ENCODE data around the gene TXN2. TPM values are rescaled to one million over a fixed set of nuclear protein-coding genes. Genes with fewer than 3 reads are reported as not detected.
A peak's percentile ranks its signal among the peaks of the same experiment; 100 is the strongest.

TXN2 gene
- total and polyA plus RNA-seq, 2 of the 4 experiments (the other 2 are of a cell fraction) = 49.6 to 166 TPM

- H3K9ac ChIP-seq (ENCODE audit: low read depth, low read length) = peak overlapping the region; percentile 74
- H3K4me1 ChIP-seq (ENCODE audit: control insufficient read depth, insufficient read depth, low read length) = peaks cover 53% of the 10 kb centered on the region
- DNase-seq = peak; percentile 86
- peak; percentile 25 for ATAC-seq (ENCODE audit: low read depth)
- ChIA-PET POLR2A (ENCODE audit: unreplicated experiment) (interaction anchor here (0.6 to 4.9 kb wide), 3 partner anchors 48 to 82 kb away, joined by 4 to 30 read pairs (median 6); partner anchors contain the start of gene MYH9), CTCF (no interaction called here)
- no peak overlapping the region for H3K4me3 ChIP-seq (ENCODE audit: insufficient read depth, low read depth, low read length)
- H3K18ac ChIP-seq (ENCODE audit: low read depth, low read length) = peak overlapping the region; percentile 94
- H4K5ac ChIP-seq (ENCODE audit: low read depth, low read length) = peak overlapping the region; percentile 93
- H2BK5ac ChIP-seq (ENCODE audit: low read depth, low read length, poor library complexity, severe bottlenecking) = peak overlapping the region; percentile 99
- H2BK15ac ChIP-seq (ENCODE audit: low read depth, low read length) = peak overlapping the region; percentile 98
- H3K79me1 ChIP-seq (ENCODE audit: low read depth in 1 of 2, low read length in 2 of 2) = peaks cover 30 to 86% of the 10 kb centered on the region in 2 experiments
- H3K9me3 ChIP-seq (ENCODE audit: control insufficient read depth, insufficient read depth, low read length) = no peaks in the 10 kb centered on the region
- H3K4ac ChIP-seq (ENCODE audit: low read depth, low read length) = peak overlapping the region; percentile 99
- peak overlapping the region; percentile 99 for H3K14ac ChIP-seq (replicated peaks; ENCODE audit: low read depth, low read length)
- H4K91ac ChIP-seq (ENCODE audit: insufficient read depth, low read depth, low read length) = peak overlapping the region; percentile 100
- no peak for TF ChIP-seq RAD21 (IDR thresholded peaks at IDR 0.05; ENCODE audit: low read length)
- no peak for TF ChIP-seq SMC3 (IDR thresholded peaks at IDR 0.05; ENCODE audit: low read depth, low read length)
- TF ChIP-seq MXI1 (IDR thresholded peaks at IDR 0.05; ENCODE audit: borderline replicate concordance, low read depth, low read length) = no peak
- TF ChIP-seq CHD1 (IDR thresholded peaks at IDR 0.05; ENCODE audit: low read depth, low read length) = no peak
- no peak for TF ChIP-seq RCOR1 (IDR thresholded peaks at IDR 0.05; ENCODE audit: insufficient replicate concordance, low read length)
- no peak for TF ChIP-seq RFX5 (IDR thresholded peaks at IDR 0.05; ENCODE audit: low read depth, low read length)
- peak; percentile 24; the same call in 1 of the 2 replicates for TF ChIP-seq BHLHE40 (IDR thresholded peaks at IDR 0.05; ENCODE audit: low read depth, low read length)
- TF ChIP-seq FOS (IDR thresholded peaks at IDR 0.05; ENCODE audit: low read depth, low read length) = 0 out of 2 replicates have a peak, but pooled peaks have one; percentile 21
- 0 out of 2 replicates have a peak, but pooled peaks have one; percentile 21 for TF ChIP-seq NFE2L2 (IDR thresholded peaks at IDR 0.05; ENCODE audit: low read depth, low read length)
- 0 out of 2 replicates have a peak, but pooled peaks have one; percentile 45 for TF ChIP-seq POLR2A (IDR thresholded peaks at IDR 0.05; ENCODE audit: low read depth, low read length)
- H4K8ac ChIP-seq (ENCODE audit: low read depth in 2 of 2, low read length in 2 of 2) = peak overlapping the region; percentile 93 to 99
- TSS peak; percentile 33 for BruUV-seq (replicated peaks)
- peak overlapping the region; percentile 100 for H2AK5ac ChIP-seq (ENCODE audit: low read depth, low read length)
- peak overlapping the region; percentile 96 for H3K56ac ChIP-seq (ENCODE audit: extremely low read depth, insufficient read depth, low read length)
- H2AK9ac ChIP-seq (replicated peaks; ENCODE audit: low read depth, low read length, poor library complexity) = peak overlapping the region; percentile 97
- H3K9me1 ChIP-seq (ENCODE audit: insufficient read depth, low read length) = peaks cover 42% of the 10 kb centered on the region
- peak overlapping the region; percentile 99 for H2BK20ac ChIP-seq (ENCODE audit: low read depth, low read length)
- dilution Hi-C loops (cut with HindIII; ENCODE audit: low sequenced_read_pairs, unreplicated experiment) (no loop called here), in situ Hi-C loops (cut with MboI; ENCODE audit: low sequenced_read_pairs) (loop anchor here (5.0 kb wide), 1 partner anchor 85 kb away; no protein-coding TSS in a partner anchor), intact Hi-C loops (cut with micrococcal nuclease) (loop anchor here (5.0 kb wide), 2 partner anchors 50 to 100 kb away; no protein-coding TSS in a partner anchor)
- H3K27ac ChIP-seq (ENCODE audit: insufficient read depth, low read length) = peak overlapping the region; percentile 96
- peak overlapping the region; percentile 70 for H2AFZ ChIP-seq (replicated peaks; ENCODE audit: low read length, poor library complexity)
- peaks cover 5% of the 10 kb centered on the region for H3K36me3 ChIP-seq (ENCODE audit: control insufficient read depth, insufficient read depth, low read length)
- peaks cover 19% of the 10 kb centered on the region for H4K20me1 ChIP-seq (ENCODE audit: insufficient read depth, low read length)
- no peaks in the 10 kb centered on the region for H3K27me3 ChIP-seq (ENCODE audit: control insufficient read depth, insufficient read depth, low read length)
- H3K4me2 ChIP-seq (ENCODE audit: low read depth, low read length) = peak overlapping the region; percentile 53
- peak overlapping the region; percentile 99 for H2BK120ac ChIP-seq (ENCODE audit: low read depth, low read length)
- H3K23ac ChIP-seq (ENCODE audit: low read depth, low read length) = peak overlapping the region; percentile 92
- 0% methylated on average over 2 of the region's 14 CpGs; no CpG with 5 or more reads in 1 of the 2 experiments for WGBS, 2 experiments (ENCODE audit: extremely low coverage in 2 of 2, insufficient read length in 1 of 2)
These were observed 14.2 kb downstream of the TXN2 start for GRCh38 chr22:36467042-36467810.

Data from IMR-90 (cell line).